KOPT-K1 (cell line): ENCODE results near the gene ZNF423.

ENCODE experiments used
- H3K27ac ChIP-seq: fragments of 200-600 bp; sonication (generic); 2 replicates; pipeline ENCODE4 v1.5.1; 2016; ENCODE audit warnings: antibody characterized with exemption, mild to moderate bottlenecking, low read depth, low read length; ENCODE audit not compliant: poor library complexity, severe bottlenecking
- H3K36me3 ChIP-seq: fragments of 200-600 bp; sonication (generic); 2 replicates; pipeline ENCODE4 v1.5.1; 2017; ENCODE audit warnings: antibody characterized with exemption, mild to moderate bottlenecking, low read length, moderate library complexity; ENCODE audit not compliant: insufficient read depth
- H3K9me3 ChIP-seq: fragments of 200-600 bp; sonication (generic); 2 replicates; pipeline ENCODE4 v1.5.1; 2017; ENCODE audit warnings: antibody characterized with exemption, low read length, mild to moderate bottlenecking; ENCODE audit not compliant: insufficient read depth, poor library complexity, severe bottlenecking

Gene ZNF423

GRCh38 chr16:49842972-49843371, 12.9 kb downstream of the ZNF423 start:
- H3K36me3 ChIP-seq = no peaks in the 10 kb centered on the region
- no peaks in the 10 kb centered on the region for H3K9me3 ChIP-seq
- no peak overlapping the region for H3K27ac ChIP-seq

GRCh38 chr16:49839017-49839825, 16.7 kb downstream of the ZNF423 start:
- Histone ChIP-seq H3K27ac (no peak overlapping the region), H3K36me3 (no peaks in the 10 kb centered on the region)

GRCh38 chr16:49838441-49839016, 17.4 kb downstream of the ZNF423 start:
- H3K9me3 ChIP-seq = no peaks in the 10 kb centered on the region
- no peaks in the 10 kb centered on the region for H3K36me3 ChIP-seq
- no peak overlapping the region for H3K27ac ChIP-seq

More at GRCh38 chr16:49839017-49839825, 16.7 kb downstream of the ZNF423 start:
- H3K9me3 ChIP-seq = no peaks in the 10 kb centered on the region

- H3K36me3 ChIP-seq = no peaks in the 10 kb centered on the region
- H3K9me3 ChIP-seq = no peaks in the 10 kb centered on the region
- H3K27ac ChIP-seq = no peak overlapping the region
Measured at GRCh38 chr16:49837688-49838410, 18.1 kb downstream of the ZNF423 start.

GRCh38 chr16:49836668-49837067, 19.2 kb downstream of the ZNF423 start:
- Histone ChIP-seq H3K27ac (no peak overlapping the region), H3K36me3 (no peaks in the 10 kb centered on the region), H3K9me3 (no peaks in the 10 kb centered on the region)

- Histone ChIP-seq H3K36me3 (no peaks in the 10 kb centered on the region), H3K27ac (no peak overlapping the region)
Measured at GRCh38 chr16:49836218-49836617, 19.7 kb downstream of the ZNF423 start.

GRCh38 chr16:49835161-49835777, 20.6 kb downstream of the ZNF423 start:
- H3K36me3 ChIP-seq = no peaks in the 10 kb centered on the region
- H3K27ac ChIP-seq = no peak overlapping the region
- H3K9me3 ChIP-seq = no peaks in the 10 kb centered on the region

More at GRCh38 chr16:49836218-49836617, 19.7 kb downstream of the ZNF423 start:
- no peaks in the 10 kb centered on the region for H3K9me3 ChIP-seq

- H3K27ac ChIP-seq = no peak overlapping the region
- H3K36me3 ChIP-seq = no peaks in the 10 kb centered on the region
- no peaks in the 10 kb centered on the region for H3K9me3 ChIP-seq
Measured at GRCh38 chr16:49834531-49835151, 21.3 kb downstream of the ZNF423 start.

- no peak overlapping the region for H3K27ac ChIP-seq
Measured at GRCh38 chr16:49833796-49834530, 21.9 kb downstream of the ZNF423 start.

GRCh38 chr16:49833085-49833484, 22.8 kb downstream of the ZNF423 start:
- H3K36me3 ChIP-seq = no peaks in the 10 kb centered on the region
- H3K27ac ChIP-seq = no peak overlapping the region
- H3K9me3 ChIP-seq = no peaks in the 10 kb centered on the region

More at GRCh38 chr16:49833796-49834530, 21.9 kb downstream of the ZNF423 start:
- Histone ChIP-seq H3K9me3 (no peaks in the 10 kb centered on the region), H3K36me3 (no peaks in the 10 kb centered on the region)

GRCh38 chr16:49832177-49832576, 23.7 kb downstream of the ZNF423 start:
- H3K27ac ChIP-seq = no peak overlapping the region
- no peaks in the 10 kb centered on the region for H3K9me3 ChIP-seq
- no peaks in the 10 kb centered on the region for H3K36me3 ChIP-seq

- Histone ChIP-seq H3K9me3 (no peaks in the 10 kb centered on the region), H3K36me3 (no peaks in the 10 kb centered on the region), H3K27ac (no peak overlapping the region)
Measured at GRCh38 chr16:49830873-49831272, 25.0 kb downstream of the ZNF423 start.

- H3K27ac ChIP-seq = no peak overlapping the region
- no peaks in the 10 kb centered on the region for H3K36me3 ChIP-seq
- no peaks in the 10 kb centered on the region for H3K9me3 ChIP-seq
Measured at GRCh38 chr16:49828533-49829267, 27.2 kb downstream of the ZNF423 start.
